Activated CD4-positive, CD25-positive, alpha-beta regulatory T cell treated with anti-CD3 and anti-CD28 coated beads, Interleukin-2, amount 50 U/mL, for 72 hours (primary cell): ENCODE measurements around the gene STT3A.
"Not testable (repeated sequence)": the region's sequence is repeated elsewhere in the genome, so short reads cannot be mapped to it uniquely, and the experiment has no call there.

Experiments used
- DNase-seq: peaks from one replicate; pipeline ENCODE4 v3.0.0; 2021

Gene STT3A

GRCh38 chr11:125592305-125593113 is at the start of gene STT3A:
STT3A (plus strand) TSS chr11:125592852; CDS start chr11:125595916, 3,064 bp downstream.
- peak; percentile 95 for DNase-seq

GRCh38 chr11:125550780-125551179 is 41.9 kb upstream of the STT3A start:
- DNase-seq, result no peak

- no peak for DNase-seq
Observed at GRCh38 chr11:125551835-125552342, 40.8 kb upstream of the STT3A start.

- DNase-seq, result no peak
Observed at GRCh38 chr11:125552927-125553326, 39.7 kb upstream of the STT3A start.

GRCh38 chr11:125553357-125553756 is 39.3 kb upstream of the STT3A start:
- no peak for DNase-seq

GRCh38 chr11:125554038-125554437 is 38.6 kb upstream of the STT3A start:
- DNase-seq, result no peak

- DNase-seq, result no peak
Observed at GRCh38 chr11:125559888-125560287, 32.8 kb upstream of the STT3A start.

GRCh38 chr11:125561924-125562323 is 30.7 kb upstream of the STT3A start:
- no peak for DNase-seq

- DNase-seq, result no peak
Observed at GRCh38 chr11:125562430-125562829, 30.2 kb upstream of the STT3A start.

GRCh38 chr11:125564357-125564756 is 28.3 kb upstream of the STT3A start:
- DNase-seq, result no peak

GRCh38 chr11:125566235-125566634 is 26.4 kb upstream of the STT3A start:
- no peak for DNase-seq

- peak; percentile 85 for DNase-seq
Observed at GRCh38 chr11:125568970-125569914, 23.4 kb upstream of the STT3A start, which contains the start of gene EI24. EI24 (plus strand) TSS chr11:125569477; CDS start chr11:125572528, 3,051 bp downstream.

GRCh38 chr11:125569915-125570621 is 22.6 kb upstream of the STT3A start:
- DNase-seq, result no peak

GRCh38 chr11:125570952-125571351 is 21.7 kb upstream of the STT3A start:
- DNase-seq, result no peak

GRCh38 chr11:125572916-125573315 is 19.7 kb upstream of the STT3A start:
- no peak for DNase-seq

- DNase-seq, result not testable (repeated sequence)
Observed at GRCh38 chr11:125577181-125577580, 15.5 kb upstream of the STT3A start.

- DNase-seq, result no peak
Observed at GRCh38 chr11:125578783-125579182, 13.9 kb upstream of the STT3A start.

- no peak for DNase-seq
Observed at GRCh38 chr11:125579811-125580210, 12.8 kb upstream of the STT3A start.

- DNase-seq, result no peak
Observed at GRCh38 chr11:125583496-125583895, 9.2 kb upstream of the STT3A start.

- DNase-seq, result no peak
Observed at GRCh38 chr11:125585487-125585886, 7.2 kb upstream of the STT3A start.

- DNase-seq, result no peak
Observed at GRCh38 chr11:125586623-125587022, 6.0 kb upstream of the STT3A start.

- no peak for DNase-seq
Observed at GRCh38 chr11:125587480-125587879, 5.2 kb upstream of the STT3A start.

- no peak for DNase-seq
Observed at GRCh38 chr11:125588505-125588904, 4.1 kb upstream of the STT3A start.
